HG03442 (cell line): Measurements from ENCODE around the gene LIPA.
"Not testable (repeated sequence)": the region's sequence is repeated elsewhere in the genome, so short reads cannot be mapped to it uniquely, and the experiment has no call there.

ENCODE experiments used
- ATAC-seq: cut with Tn5 transposase; IDR thresholded peaks from one replicate; pipeline ENCODE4 v1.9.1; 2021; ENCODE audit warnings: mild to moderate bottlenecking, moderate library complexity; ENCODE audit not compliant: unreplicated experiment

Gene LIPA

DNA sequence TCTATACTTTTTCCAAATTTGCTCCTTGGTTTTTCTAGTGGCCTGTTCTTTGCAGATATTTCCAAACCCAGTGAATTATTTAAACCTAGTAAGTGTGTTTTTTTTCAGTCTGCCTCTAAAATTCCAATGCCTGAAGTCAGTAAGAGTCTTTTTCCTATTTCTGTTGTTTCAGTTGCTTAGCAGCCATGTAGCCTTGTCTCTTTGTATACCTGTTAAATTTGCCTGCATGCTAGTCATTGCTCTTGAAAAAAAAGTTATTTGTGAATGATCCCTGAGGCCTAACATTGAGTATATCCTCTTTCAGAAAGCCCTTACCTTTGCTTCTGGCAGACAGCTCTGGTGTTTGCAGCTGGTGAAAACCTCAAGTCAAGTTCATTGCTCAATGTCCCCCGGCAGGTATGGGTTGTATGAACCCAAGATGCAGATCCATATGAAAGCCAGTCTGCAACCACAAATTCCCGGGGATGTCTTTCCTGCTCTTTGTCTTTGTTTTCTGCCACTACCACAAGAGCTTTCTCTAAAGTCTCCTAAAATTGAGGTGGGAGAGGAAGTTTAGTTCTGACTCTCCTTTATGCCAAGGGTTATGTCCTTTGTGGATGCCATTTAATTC is 80.2 kb downstream of the LIPA start:
- ATAC-seq: no peak

DNA sequence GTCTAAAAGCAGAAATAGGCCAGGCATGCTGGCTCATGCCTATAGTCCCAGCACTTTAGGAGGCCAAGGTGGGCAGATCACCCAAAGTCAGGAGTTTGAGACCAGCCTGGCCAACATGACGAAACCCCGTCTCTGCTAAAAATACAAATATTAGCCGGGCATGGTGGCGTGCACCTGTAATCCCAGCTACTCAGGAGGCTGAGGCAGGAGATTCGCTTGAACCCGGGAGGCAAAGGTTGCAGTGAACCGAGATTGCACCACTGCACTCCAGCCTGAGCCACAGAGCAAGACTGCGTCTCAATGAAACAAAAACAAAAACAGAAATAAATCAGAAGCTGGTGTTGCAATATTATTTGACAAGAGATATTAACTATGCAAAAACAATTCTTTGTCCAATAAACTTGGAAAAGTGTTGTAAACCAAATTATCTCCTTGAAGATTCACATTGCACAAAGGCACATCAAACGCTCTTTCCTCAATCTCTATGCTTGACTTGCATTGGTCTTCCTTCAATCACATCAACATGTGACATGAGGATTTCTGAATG is 83.1 kb downstream of the LIPA start:
- not testable (repeated sequence) for ATAC-seq

DNA sequence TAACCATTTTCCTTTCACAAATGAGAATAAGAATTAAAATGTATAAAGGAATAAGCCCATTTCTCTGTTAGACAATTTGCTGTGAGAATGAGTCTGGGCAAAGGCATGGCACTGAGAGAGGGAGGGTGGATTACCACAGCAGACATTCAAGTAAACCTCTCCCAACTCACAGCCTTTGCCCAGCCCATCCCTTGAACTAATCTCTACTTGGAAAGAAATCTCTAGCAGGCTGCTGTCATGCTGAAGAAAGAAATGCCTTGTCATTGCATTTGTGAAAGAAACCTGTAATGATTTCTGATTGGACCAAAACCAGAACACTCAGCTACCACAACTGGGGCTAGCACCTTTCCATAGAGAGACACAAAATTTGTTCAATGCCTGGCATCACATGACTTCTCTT is 83.7 kb downstream of the LIPA start:
- ATAC-seq: no peak

DNA sequence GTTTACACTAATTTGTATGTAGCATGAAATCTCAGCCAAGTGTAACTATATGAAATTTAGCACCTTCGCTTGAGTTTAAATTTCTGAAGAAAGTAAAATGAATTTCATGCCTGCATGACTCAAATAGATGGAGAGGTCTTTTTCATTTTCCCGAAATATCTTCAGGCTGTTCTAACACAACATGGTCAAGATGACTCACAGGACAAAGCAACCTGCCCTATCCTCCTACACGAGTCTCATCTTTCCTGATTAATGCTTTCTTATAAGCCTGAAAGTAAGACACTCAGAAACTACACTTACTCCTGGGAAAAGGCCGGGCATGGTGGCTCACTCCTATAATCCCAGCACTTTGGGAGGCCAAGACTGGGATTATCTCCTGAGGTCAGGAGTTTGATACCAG is 85.7 kb downstream of the LIPA start:
- no peak for ATAC-seq

DNA sequence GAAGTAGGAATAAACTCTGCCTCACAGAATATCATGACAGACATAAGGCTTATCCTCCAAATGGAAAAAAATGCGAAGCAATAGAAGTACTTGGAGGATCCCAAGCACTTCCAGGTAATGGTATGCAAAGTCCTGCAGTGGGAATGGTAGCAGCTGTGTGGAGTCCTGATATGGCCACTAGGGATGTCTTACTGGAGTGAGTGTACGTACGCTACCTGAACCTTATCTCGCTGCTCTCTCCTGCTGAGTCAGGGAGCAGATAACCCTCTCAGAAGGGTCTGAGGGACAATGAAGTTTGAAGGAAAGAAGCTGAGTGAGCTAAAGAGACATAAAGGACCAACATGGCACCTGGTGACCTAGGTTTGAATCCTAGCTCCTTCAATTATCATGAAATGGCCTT is 86.7 kb downstream of the LIPA start:
- no peak for ATAC-seq

DNA sequence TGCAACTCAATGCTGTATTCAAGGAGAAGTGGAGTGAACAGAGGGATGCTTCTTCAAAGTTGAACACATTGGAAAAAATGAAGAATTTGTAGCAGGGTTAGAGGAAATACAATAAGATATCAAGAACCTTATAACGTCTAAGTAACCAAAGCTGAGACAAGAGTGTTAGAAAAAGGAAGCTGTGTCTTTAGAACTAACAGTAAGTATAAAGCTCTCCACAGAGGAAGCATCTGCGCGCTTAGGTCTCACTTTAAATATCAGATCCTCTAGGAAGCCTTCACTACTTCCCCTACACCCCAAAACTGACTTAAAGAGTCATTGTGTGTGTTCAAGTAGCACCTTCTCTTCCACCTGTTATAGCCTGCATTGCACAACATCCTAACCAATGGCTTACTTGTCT is 87.5 kb downstream of the LIPA start:
- peak; percentile 6 for ATAC-seq
